ENCODE measurements around the gene SET. TPM values are rescaled to one million over a fixed set of nuclear protein-coding genes. Genes with fewer than 3 reads are reported as not detected.

SET gene
- total and polyA plus RNA-seq, 8 donors, result 42.9 to 162 (median 125) TPM

- WGBS, 2 donors, result 15 to 21% methylated on average over 38 to 55 of the region's 55 CpGs
- ATAC-seq, result peak; percentile 5 to 35 (median 15)
- intact Hi-C loops (cut with DNase I), result no loop called here
- peak in 2 of 6 donors; percentile 47 to 79 for DNase-seq
- H3K27me3 ChIP-seq, result no peaks in the 10 kb centered on the region
- H3K36me3 ChIP-seq, result no peaks in the 10 kb centered on the region
- H3K27ac ChIP-seq, result peak overlapping the region; percentile 25 to 71 (median 40)
- peaks cover 0 to 6% (median 0%) of the 10 kb centered on the region in 3 donors for H3K4me1 ChIP-seq
- peak overlapping the region; percentile 57 to 87 (median 71) for H3K4me3 ChIP-seq
- no peaks in the 10 kb centered on the region for H3K9me3 ChIP-seq
- TF ChIP-seq, protein P1, sequence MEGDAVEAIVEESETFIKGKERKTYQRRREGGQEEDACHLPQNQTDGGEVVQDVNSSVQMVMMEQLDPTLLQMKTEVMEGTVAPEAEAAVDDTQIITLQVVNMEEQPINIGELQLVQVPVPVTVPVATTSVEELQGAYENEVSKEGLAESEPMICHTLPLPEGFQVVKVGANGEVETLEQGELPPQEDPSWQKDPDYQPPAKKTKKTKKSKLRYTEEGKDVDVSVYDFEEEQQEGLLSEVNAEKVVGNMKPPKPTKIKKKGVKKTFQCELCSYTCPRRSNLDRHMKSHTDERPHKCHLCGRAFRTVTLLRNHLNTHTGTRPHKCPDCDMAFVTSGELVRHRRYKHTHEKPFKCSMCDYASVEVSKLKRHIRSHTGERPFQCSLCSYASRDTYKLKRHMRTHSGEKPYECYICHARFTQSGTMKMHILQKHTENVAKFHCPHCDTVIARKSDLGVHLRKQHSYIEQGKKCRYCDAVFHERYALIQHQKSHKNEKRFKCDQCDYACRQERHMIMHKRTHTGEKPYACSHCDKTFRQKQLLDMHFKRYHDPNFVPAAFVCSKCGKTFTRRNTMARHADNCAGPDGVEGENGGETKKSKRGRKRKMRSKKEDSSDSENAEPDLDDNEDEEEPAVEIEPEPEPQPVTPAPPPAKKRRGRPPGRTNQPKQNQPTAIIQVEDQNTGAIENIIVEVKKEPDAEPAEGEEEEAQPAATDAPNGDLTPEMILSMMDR (IDR thresholded peaks at IDR 0.05), result no peak
- no peak for FAIRE-seq
Measured at GRCh38 chr9:128702949-128703615, 14.1 kb downstream of the SET start.

DNA sequence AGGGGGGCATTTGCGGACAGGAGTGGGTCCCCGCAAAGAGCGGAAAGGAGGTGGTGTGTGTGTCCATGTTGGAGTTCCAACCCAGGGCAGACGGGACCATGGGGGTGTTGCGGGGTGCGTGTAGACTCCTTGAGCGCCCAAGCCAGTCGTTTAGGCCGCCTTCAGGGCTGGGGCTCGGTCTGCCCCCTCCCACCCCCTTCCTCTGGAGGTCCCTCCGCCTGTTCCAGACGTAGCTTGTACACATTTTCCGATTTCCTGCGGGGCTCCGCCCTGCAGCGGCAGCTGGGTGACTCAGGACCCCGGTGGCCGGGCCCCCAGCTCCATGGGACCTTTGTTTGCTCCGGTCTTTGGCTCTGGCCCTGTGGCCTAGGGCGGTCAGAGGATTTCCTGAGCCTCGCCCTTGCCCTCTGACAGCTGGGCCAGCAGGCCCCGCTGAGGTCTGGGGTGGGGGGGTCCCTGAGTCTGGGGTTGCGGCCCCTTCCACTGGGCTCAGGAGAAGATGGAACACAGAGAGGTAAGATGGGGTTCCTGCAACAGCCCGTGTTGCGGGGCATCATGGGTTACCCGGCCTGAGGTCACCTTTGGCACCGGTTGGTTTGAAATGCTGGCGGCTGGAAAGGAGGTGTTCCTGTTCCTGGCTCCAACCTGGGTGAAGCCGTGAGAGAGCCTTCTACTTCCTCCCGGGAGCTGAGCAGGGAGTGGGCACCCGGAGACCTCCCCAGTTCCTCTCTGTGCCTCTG, 14.8 kb downstream of the SET start:
- no peaks in the 10 kb centered on the region for H3K36me3 ChIP-seq
- intact Hi-C loops (cut with DNase I), result no loop called here
- no peak for FAIRE-seq
- peak overlapping the region in 1 of 4 donors; percentile 87 for H3K4me3 ChIP-seq
- DNase-seq, result peak in 3 of 6 donors; percentile 49 to 62 (median 60)
- no peaks in the 10 kb centered on the region for H3K9me3 ChIP-seq
- TF ChIP-seq, protein P1 (IDR thresholded peaks at IDR 0.05), result no peak
- H3K4me1 ChIP-seq, result peaks cover 0 to 6% (median 0%) of the 10 kb centered on the region in 3 donors
- no peaks in the 10 kb centered on the region for H3K27me3 ChIP-seq
- WGBS, 2 donors, result 84 to 87% methylated on average over 31 of the region's 31 CpGs
- ATAC-seq, result no peak
- H3K27ac ChIP-seq, result peak overlapping the region in 2 of 4 donors; percentile 22 to 71

- Histone ChIP-seq H3K36me3 (no peaks in the 10 kb centered on the region), H3K4me1 (peaks cover 0 to 6% (median 0%) of the 10 kb centered on the region in 3 donors), H3K9me3 (no peaks in the 10 kb centered on the region), H3K27ac (peak overlapping the region in 1 of 4 donors; percentile 22), H3K4me3 (no peak overlapping the region), H3K27me3 (no peaks in the 10 kb centered on the region)
- peak in 1 of 6 donors; percentile 13 for DNase-seq
- no peak for FAIRE-seq
- intact Hi-C loops (cut with DNase I), result no loop called here
- TF ChIP-seq, protein P1 (IDR thresholded peaks at IDR 0.05), result no peak
- 93 to 95% methylated on average over 5 of the region's 5 CpGs for WGBS, 2 donors
- no peak for ATAC-seq
Measured at GRCh38 chr9:128704356-128704670, 15.3 kb downstream of the SET start.

DNA sequence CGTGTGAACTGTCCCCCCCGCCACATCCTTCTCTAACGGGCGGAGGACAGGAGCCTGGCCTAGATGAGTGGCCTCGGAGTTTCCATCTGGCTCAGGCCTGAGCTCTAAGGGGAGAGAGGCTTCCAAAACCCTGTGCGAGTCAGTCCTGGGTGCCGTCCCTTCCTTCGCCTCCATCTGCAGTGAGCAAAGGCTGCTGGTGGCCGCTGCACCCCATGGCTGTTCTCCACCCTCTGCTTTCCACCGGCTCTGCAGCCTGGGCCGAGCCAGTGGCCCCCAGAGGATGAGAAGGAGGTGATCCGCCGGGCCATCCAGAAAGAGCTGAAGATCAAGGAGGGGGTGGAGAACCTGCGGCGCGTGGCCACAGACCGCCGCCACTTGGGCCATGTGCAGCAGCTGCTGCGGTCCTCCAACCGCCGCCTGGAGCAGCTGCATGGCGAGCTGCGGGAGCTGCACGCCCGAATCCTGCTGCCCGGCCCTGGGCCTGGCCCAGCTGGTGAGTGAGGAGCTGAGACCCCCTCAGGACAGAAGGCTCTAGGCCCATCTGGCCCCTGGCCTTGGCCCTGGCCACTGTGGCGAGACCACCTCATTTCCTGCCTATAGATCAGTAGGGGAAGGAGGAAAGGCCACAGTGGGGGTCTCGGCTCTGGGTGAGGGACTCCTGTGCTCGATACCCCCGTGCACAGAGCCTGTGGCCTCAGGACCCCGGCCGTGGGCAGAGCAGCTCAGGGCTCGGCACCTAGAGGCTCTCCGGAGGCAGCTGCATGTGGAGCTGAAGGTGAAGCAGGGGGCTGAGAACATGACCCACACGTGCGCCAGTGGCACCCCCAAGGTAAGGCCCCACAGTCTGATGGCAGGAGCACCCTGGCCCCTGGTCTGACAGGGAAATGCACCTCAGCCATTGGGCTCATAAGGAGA, 16.3 kb downstream of the SET start:
- TF ChIP-seq, protein P1 (IDR thresholded peaks at IDR 0.05), result no peak
- 90 to 94% methylated on average over 31 to 36 of the region's 36 CpGs for WGBS, 2 donors
- peak in 2 of 6 donors; percentile 51 to 57 for DNase-seq
- FAIRE-seq, result no peak
- H3K4me3 ChIP-seq, result no peak overlapping the region
- H3K36me3 ChIP-seq, result no peaks in the 10 kb centered on the region
- H3K9me3 ChIP-seq, result no peaks in the 10 kb centered on the region
- H3K4me1 ChIP-seq, result peaks cover 0 to 6% (median 0%) of the 10 kb centered on the region in 3 donors
- H3K27ac ChIP-seq, result no peak overlapping the region
- intact Hi-C loops (cut with DNase I), result no loop called here
- ATAC-seq, result no peak
- H3K27me3 ChIP-seq, result no peaks in the 10 kb centered on the region

Measured in pancreas (tissue), 10 donors.